ENCODE results near the gene GFPT2.
"Not testable (repeated sequence)": the region's sequence is repeated elsewhere in the genome, so short reads cannot be mapped to it uniquely, and the experiment has no call there.

The GFPT2 gene

GRCh38 chr5:180303226-180304015 is 49.7 kb downstream of the GFPT2 start:
- no peak for DNase-seq

- DNase-seq: no peak
Observed at GRCh38 chr5:180302256-180302655, 50.9 kb downstream of the GFPT2 start.

DNA sequence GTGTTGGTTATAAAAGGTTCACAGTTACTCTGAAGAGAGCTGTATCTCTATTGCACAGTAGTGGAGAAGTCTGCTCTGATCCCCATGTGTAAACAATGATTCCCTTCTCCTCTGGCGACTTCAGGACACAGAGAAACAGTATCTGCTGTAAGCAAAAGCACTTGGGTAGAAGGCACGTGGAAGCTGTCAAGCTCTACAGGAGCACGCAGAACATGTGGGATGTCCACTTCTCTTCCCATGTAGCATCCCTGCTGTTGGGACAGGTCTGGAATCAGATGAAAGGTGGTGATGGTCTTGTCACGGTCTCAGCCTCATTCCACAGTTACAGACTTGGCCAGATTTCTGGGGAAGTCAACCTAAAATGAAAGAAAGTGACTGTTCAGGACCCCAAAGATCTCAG is 51.9 kb downstream of the GFPT2 start:
- no peak for DNase-seq

DNA sequence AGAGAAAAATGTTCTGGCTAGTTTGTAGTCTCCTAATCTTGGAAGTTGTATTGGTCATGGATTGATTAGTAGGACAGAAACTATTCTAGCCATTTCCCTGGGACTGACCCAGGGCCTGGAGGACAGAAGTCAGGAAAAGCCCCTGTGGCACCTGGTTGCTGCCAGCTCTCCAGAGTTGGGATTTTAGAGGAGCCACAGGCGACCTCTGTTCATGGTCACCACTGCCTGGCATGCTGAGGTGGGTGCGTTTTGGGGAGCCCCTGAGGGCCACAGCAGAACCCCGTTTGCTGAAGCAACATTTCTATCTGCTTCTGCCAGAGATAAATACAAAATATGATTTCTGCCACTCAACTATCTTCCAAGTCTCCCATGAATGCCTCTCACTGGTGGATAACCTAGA is 53.6 kb downstream of the GFPT2 start:
- DNase-seq: no peak

DNA sequence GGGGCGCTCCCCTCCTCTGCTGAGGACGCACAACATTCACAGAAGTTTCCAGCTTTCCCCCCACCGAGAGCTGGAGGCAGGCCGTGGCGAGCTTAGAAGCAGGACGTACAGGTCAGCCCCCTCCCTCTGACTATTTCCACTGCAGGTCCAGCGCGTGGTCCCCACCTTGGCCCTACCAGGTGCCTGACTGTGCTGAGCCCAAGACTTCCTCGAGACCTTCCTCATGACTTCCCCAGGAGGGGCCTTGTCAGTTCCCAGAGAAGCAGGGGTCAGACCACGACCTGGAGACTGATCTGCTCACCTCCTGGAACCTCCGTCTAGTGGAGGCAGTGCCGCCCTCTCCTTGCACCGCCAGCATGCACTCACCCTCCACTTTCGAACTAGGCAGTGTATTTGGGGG is 54.1 kb downstream of the GFPT2 start:
- not testable (repeated sequence) for DNase-seq

- DNase-seq: no peak
Observed at GRCh38 chr5:180297587-180298282, 55.4 kb downstream of the GFPT2 start.

- no peak for DNase-seq
Observed at GRCh38 chr5:180296771-180297170, 56.4 kb downstream of the GFPT2 start.

DNA sequence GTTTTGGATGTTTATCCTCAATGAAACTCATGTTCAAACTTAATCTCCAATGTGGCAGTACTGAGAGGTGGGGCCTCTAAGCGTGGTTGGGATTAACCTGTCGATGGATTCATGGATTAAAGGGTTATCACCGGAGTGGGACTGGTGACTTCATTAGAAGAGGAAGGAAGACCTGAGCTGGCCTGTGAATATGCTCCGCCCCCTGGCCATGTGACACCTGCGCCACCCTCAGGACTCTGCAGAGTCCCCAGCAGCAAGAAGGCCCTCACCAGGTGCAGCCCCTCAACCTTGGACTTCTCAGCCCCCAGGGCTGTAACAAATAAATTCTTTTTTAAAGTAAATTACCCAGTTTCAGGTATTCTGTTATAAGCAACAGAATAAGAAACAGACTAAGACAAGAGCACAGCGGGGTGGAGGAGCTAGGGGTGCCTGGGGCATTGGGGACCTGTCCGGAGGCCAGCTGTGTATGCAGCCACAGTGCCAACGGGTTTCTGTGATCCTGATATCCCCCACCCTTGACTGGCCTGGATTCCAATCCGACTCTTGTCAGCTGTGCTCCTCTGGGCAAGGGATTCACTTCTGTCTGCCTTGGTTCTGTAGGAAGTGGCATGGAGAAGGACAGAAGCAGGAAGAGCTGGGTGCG is 58.1 kb downstream of the GFPT2 start:
- DNase-seq: no peak

- no peak for DNase-seq
Observed at GRCh38 chr5:180294411-180294810, 58.7 kb downstream of the GFPT2 start.

DNA sequence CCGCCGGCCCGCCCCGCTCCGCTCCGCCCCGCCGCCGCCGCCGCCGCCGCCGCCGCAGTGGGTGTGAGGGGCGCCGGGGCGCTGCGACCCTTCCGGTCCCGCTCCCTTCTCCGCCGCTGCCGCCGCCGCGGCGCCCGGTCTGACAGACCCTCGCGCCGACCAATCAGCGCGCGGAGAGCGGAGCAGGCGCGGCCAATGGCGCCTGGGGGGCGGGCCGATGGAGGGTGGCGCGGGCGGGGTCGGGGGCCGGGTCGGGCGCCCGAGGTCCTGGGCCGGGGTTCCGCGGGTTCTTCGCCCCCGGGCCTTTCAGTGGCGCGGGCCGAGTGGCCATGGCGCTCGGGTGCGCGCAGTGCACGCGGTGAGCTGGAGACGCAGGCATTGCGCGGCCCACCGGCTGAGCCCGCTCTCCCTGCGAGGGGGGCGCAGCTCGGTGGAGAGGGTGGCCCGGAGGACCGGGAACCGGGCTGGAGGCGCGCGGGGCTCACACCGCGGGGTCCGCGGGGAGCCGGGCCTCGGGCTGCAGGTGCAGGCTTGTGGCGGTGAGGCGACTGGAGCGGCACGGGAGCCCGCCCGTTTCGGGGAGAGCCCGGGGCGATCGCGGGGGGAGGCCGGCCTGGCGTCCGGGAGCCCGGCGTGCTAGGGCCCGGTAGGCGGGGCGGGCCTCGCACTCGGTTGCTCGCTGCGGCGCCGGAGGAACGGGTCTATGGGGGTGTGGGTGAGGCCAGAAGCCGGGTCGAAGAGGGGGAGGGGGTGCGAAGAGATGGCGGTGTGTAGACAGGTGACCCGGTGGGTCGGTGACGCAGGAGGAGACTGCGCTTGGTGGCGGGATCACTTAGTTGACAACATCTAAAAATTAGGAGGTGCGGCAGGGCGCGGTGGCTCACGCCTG is 60.9 kb downstream of the GFPT2 start, which contains the start of gene MAPK9:
TSS of gene MAPK9 (minus strand) at position 141 of the 889 bp plus-strand sequence. CDS start 11,522 bp downstream, outside the sequence.
- peak; percentile 71 to 75 for DNase-seq

DNA sequence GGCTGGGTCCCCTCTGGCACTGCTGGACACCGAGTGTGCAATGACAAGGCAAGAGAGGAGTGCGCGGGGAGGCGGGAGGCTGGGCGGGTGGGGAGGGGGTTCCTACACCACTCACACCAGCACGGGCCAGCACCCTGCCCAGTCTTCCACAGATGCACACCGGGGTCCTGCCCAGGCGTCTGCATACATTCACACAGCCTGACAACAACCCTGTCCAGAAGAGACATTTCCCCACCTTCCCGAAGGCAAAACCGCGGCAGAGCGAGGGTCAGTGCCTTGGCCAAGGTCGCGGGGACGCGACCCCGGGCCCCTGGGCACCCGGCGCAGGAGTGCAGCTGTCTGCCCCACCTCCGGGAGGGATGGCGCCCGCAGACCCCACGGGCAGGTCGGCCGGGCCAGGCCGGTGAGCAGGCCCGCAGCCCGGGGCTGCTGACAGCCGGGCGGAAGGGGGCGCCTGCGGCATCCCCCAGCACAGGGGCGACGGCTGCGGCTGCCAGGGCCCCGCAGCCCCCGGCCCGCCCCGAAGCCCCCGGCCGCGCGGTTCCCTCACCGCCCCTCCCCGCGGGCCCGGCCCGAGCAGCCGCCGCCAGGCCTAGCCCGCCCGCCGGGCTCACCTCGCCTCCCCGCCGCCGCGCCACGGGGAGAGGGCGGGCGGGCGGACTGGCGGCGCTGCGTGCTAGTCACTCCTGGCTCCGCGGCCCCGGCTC is 61.7 kb downstream of the GFPT2 start:
- DNase-seq: no peak

GRCh38 chr5:180290568-180291233 is 62.4 kb downstream of the GFPT2 start:
- no peak for DNase-seq

GRCh38 chr5:180289966-180290365 is 63.2 kb downstream of the GFPT2 start:
- DNase-seq: no peak

- no peak for DNase-seq
Observed at GRCh38 chr5:180289433-180289832, 63.7 kb downstream of the GFPT2 start.

DNA sequence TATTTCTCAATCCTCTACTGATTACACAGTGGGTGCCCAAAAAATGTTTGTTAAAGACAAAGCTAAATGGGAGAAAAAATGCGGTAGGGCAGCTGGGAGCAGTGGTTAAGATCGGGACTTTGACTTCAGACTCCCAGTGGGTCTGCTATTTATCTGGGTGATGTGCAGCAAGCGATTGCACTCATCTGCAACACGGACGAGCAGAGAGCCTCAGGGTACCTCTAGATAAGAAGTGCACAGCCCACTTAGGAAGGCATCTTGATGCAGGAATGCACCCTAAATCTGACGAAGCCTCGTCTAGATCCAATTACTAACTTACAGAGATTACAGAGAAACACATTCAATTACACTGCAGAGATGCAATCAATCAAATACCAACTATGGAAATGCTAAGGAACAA is 65.3 kb downstream of the GFPT2 start:
- no peak for DNase-seq

DNA sequence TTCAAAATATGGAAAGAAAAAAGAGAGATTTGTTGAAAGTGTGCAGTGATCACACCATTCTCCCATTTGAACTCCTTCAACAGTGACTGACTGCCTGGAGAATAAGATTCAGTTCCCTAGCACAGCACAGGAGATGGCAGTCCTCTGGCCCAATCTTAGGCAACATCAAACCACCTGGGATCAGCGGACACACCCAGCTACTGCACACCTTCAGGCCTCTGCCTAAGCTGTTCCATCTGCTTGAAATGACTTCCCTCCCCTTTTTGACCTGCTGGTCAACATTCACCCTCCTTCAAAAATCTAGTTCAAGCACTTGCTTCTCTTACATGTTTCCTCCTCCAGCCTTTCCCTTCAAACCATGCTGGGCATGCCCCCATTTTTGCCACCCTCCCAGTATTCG is 65.7 kb downstream of the GFPT2 start:
- no peak for DNase-seq

DNA sequence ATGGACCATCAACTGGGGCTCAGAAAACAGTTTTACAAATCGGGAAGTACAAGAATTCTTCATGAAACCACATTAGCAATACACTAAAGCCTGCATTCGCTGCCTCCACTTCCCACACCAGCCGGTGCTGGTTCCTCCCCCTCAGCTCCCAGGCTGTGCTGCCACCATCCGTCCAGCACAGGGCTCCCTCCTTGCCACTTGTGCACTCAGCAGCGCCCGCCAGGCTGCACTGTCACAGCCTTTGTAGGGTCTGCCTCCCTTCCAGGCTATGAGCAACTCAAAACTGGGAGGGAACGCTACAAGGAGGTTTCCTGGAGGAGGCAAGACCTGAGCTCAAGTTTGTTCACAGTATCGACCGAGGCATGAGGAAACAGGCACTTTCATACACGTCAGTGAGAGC is 69.0 kb downstream of the GFPT2 start:
- DNase-seq: no peak

- DNase-seq: no peak
Observed at GRCh38 chr5:180283026-180283615, 70.0 kb downstream of the GFPT2 start.

- no peak for DNase-seq
Observed at GRCh38 chr5:180282281-180282680, 70.9 kb downstream of the GFPT2 start.

DNA sequence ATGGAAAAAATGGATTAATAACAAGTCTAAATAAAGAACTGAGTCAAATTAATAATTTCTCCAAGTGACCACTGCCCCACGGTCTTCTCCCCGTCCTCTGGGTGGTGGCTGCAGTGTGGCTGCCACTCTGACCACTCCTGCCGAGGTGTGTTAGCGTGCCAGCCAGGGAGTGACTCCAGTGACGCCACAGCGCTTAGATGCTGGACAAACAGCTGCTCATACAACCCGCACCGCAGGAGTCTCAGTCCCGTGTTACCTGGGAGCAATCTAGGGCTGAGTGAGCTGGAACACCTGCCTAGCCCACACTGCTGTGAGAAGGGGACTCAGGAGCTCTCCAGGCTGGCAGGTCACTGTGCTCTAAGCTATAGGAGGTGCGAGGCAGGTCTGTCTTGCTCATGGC is 71.4 kb downstream of the GFPT2 start:
- no peak for DNase-seq

GRCh38 chr5:180274695-180275094 is 78.4 kb downstream of the GFPT2 start:
- DNase-seq: no peak
